Bronchial epithelial cell (primary cell): ENCODE measurements around the gene POPDC3. TPM values are rescaled to one million over a fixed set of nuclear protein-coding genes. Genes with fewer than 3 reads are reported as not detected.
A peak's percentile ranks its signal among the peaks of the same experiment; 100 is the strongest.

Experiments
- DNase-seq: peaks from one replicate; pipeline ENCODE4 v3.0.0-alpha.2; 2010; ENCODE audit warnings: low read depth
- FAIRE-seq: peaks from 2 replicates; lab custom pipeline; 2011; peaks lifted over from hg19 to GRCh38; lab: Jason Lieb, UNC
- H3K27me3 ChIP-seq: 2 replicates; pipeline ENCODE4 v1.5.1; 2011; ENCODE audit warnings: low read length; ENCODE audit not compliant: control insufficient read depth, insufficient read depth
- H3K36me3 ChIP-seq: 2 replicates; pipeline ENCODE4 v1.5.1; 2011; ENCODE audit warnings: low read length; ENCODE audit not compliant: control insufficient read depth, insufficient read depth
- H3K4me3 ChIP-seq: 2 replicates; pipeline ENCODE4 v1.5.1; 2011; ENCODE audit warnings: mild to moderate bottlenecking, low read depth, low read length, control low read depth
- CTCF ChIP-seq: IDR thresholded peaks from 2 replicates; pipeline ENCODE4 v1.5.1; 2011; ENCODE audit warnings: mild to moderate bottlenecking, moderate library complexity, low read length, control low read depth, inconsistent platforms; ENCODE audit not compliant: insufficient read depth, severe bottlenecking
- total RNA-seq: library from RNA; depleted of rRNA; stranded (reverse); fragments of >200 nt; gene quantifications from 2 replicates; pipeline ENCODE4 v1.2.1, GENCODE V29; 2014

The POPDC3 gene
- total RNA-seq, 1 donor from 2014 or later, result 5.8 TPM

GRCh38 chr6:105184921-105185320 lies 5.1 kb upstream of the POPDC3 start:
- no peak for DNase-seq

GRCh38 chr6:105181981-105182515 lies 2.2 kb upstream of the POPDC3 start:
- FAIRE-seq (no peak), DNase-seq (no peak)
- no peak for TF ChIP-seq CTCF
- Histone ChIP-seq H3K27me3 (no peaks in the 10 kb centered on the region), H3K36me3 (no peaks in the 10 kb centered on the region), H3K4me3 (no peak overlapping the region)

More at GRCh38 chr6:105184921-105185320, 5.1 kb upstream of the POPDC3 start:
- no peaks in the 10 kb centered on the region for H3K36me3 ChIP-seq
- no peaks in the 10 kb centered on the region for H3K27me3 ChIP-seq
- no peak for FAIRE-seq
- TF ChIP-seq CTCF, result no peak
- no peak overlapping the region for H3K4me3 ChIP-seq

GRCh38 chr6:105178636-105179035 lies 1.2 kb downstream of the POPDC3 start:
- no peak for TF ChIP-seq CTCF
- no peak for DNase-seq
- FAIRE-seq, result no peak
- no peak overlapping the region for H3K4me3 ChIP-seq
- H3K27me3 ChIP-seq, result no peaks in the 10 kb centered on the region
- H3K36me3 ChIP-seq, result no peaks in the 10 kb centered on the region

GRCh38 chr6:105178110-105178509 lies 1.7 kb downstream of the POPDC3 start:
- DNase-seq (peak; percentile 90), FAIRE-seq (no peak)
- Histone ChIP-seq H3K4me3 (no peak overlapping the region), H3K36me3 (no peaks in the 10 kb centered on the region), H3K27me3 (no peaks in the 10 kb centered on the region)
- no peak for TF ChIP-seq CTCF

GRCh38 chr6:105177556-105177955 lies 2.3 kb downstream of the POPDC3 start:
- H3K27me3 ChIP-seq, result no peaks in the 10 kb centered on the region

More at GRCh38 chr6:105177556-105177955, 2.3 kb downstream of the POPDC3 start:
- FAIRE-seq, result no peak
- no peaks in the 10 kb centered on the region for H3K36me3 ChIP-seq
- H3K4me3 ChIP-seq, result no peak overlapping the region
- TF ChIP-seq CTCF, result no peak
- DNase-seq, result no peak
